ENCODE data around the gene EVC.

Gene EVC

GRCh38 chr4:5757536-5757935 lies 46.5 kb downstream of the EVC start:
- no peak for FAIRE-seq

- FAIRE-seq, result no peak
Measured at GRCh38 chr4:5757954-5758353, 47.0 kb downstream of the EVC start.

GRCh38 chr4:5758741-5759140 lies 47.7 kb downstream of the EVC start:
- FAIRE-seq, result peak; percentile 85

GRCh38 chr4:5759236-5760075 lies 48.5 kb downstream of the EVC start:
- no peak for FAIRE-seq

- FAIRE-seq, result no peak
Measured at GRCh38 chr4:5760246-5760645, 49.2 kb downstream of the EVC start.

GRCh38 chr4:5760936-5761480 lies 50.0 kb downstream of the EVC start:
- no peak for FAIRE-seq

GRCh38 chr4:5770051-5770450 lies 59.0 kb downstream of the EVC start:
- no peak for FAIRE-seq

GRCh38 chr4:5772528-5773270 lies 61.7 kb downstream of the EVC start:
- FAIRE-seq, result no peak

GRCh38 chr4:5773271-5773555 lies 62.2 kb downstream of the EVC start:
- FAIRE-seq, result no peak

GRCh38 chr4:5774416-5775036 lies 63.5 kb downstream of the EVC start:
- FAIRE-seq, result no peak

GRCh38 chr4:5776510-5776909 lies 65.5 kb downstream of the EVC start:
- FAIRE-seq, result no peak

- FAIRE-seq, result no peak
Measured at GRCh38 chr4:5780831-5781480, 70.0 kb downstream of the EVC start.

GRCh38 chr4:5781691-5782090 lies 70.7 kb downstream of the EVC start:
- FAIRE-seq, result no peak

- FAIRE-seq, result no peak
Measured at GRCh38 chr4:5782829-5783476, 72.0 kb downstream of the EVC start.

GRCh38 chr4:5783486-5783885 lies 72.5 kb downstream of the EVC start:
- FAIRE-seq, result no peak

- FAIRE-seq, result no peak
Measured at GRCh38 chr4:5784021-5784420, 73.0 kb downstream of the EVC start.

- FAIRE-seq, result no peak
Measured at GRCh38 chr4:5784960-5785611, 74.1 kb downstream of the EVC start.

- FAIRE-seq, result no peak
Measured at GRCh38 chr4:5785806-5786680, 75.0 kb downstream of the EVC start.

GRCh38 chr4:5787311-5787710 lies 76.3 kb downstream of the EVC start:
- no peak for FAIRE-seq

- FAIRE-seq, result no peak
Measured at GRCh38 chr4:5788144-5788543, 77.1 kb downstream of the EVC start.

- no peak for FAIRE-seq
Measured at GRCh38 chr4:5789141-5789540, 78.1 kb downstream of the EVC start.
